Stomach smooth muscle (tissue), 2 donors: ENCODE measurements around the gene CDK6.

Experiments
- H3K27ac ChIP-seq: one replicate; pipeline ENCODE4 v1.7.0; 2013; ENCODE audit warnings: mild to moderate bottlenecking, low read length, inconsistent platforms
- H3K27me3 ChIP-seq, 2 donors: one replicate each; pipeline ENCODE4 v1.7.0; 2013; ENCODE audit warnings: low read length in 2 of 2; ENCODE audit not compliant: insufficient read depth in 2 of 2, control insufficient read depth in 1 of 2
- H3K36me3 ChIP-seq, 2 donors: one replicate each; pipeline ENCODE4 v1.7.0; 2013; ENCODE audit warnings: low read length in 2 of 2; ENCODE audit not compliant: control insufficient read depth in 2 of 2, insufficient read depth in 2 of 2
- H3K4me1 ChIP-seq: one replicate; pipeline ENCODE4 v1.7.0; 2013; ENCODE audit warnings: low read length; ENCODE audit not compliant: control insufficient read depth, insufficient read depth
- H3K4me3 ChIP-seq, 2 donors: one replicate each; pipeline ENCODE4 v1.7.0; 2013; ENCODE audit warnings: low read length in 2 of 2
- H3K9ac ChIP-seq, 2 donors: one replicate each; pipeline ENCODE4 v1.7.0; 2013; ENCODE audit warnings: low read length in 2 of 2, mild to moderate bottlenecking in 1 of 2
- H3K9me3 ChIP-seq, 2 donors: one replicate each; pipeline ENCODE4 v1.7.0; 2013; ENCODE audit warnings: low read length in 2 of 2; ENCODE audit not compliant: control insufficient read depth in 2 of 2
- donor health status: healthy.
- donor health status: Pancreatic carcinoma.

The CDK6 gene

DNA sequence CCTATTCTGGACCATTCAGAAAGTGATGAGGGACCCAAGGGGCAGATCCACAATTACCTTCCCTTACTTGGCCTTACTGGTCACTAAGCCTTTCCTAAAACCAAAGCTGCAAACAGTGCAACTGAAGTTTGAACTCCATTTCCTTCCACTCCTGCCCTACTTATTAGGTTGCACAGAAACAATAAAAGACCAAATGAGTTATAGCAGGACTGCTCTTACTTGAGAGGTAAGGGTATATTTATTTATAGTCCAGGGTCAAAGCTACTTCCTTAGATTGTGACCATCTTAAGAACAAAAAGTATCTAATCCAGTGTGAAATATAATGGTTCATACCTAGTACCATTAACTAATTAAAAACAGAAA, 27.0 kb downstream of the CDK6 start:
- Histone ChIP-seq H3K36me3 (no peaks in the 10 kb centered on the region), H3K27me3 (no peaks in the 10 kb centered on the region), H3K9ac (no peak overlapping the region), H3K4me3 (peak overlapping the region in 1 of 2 donors; percentile 36), H3K9me3 (no peaks in the 10 kb centered on the region), H3K27ac (peak overlapping the region; percentile 4), H3K4me1 (no peaks in the 10 kb centered on the region)

DNA sequence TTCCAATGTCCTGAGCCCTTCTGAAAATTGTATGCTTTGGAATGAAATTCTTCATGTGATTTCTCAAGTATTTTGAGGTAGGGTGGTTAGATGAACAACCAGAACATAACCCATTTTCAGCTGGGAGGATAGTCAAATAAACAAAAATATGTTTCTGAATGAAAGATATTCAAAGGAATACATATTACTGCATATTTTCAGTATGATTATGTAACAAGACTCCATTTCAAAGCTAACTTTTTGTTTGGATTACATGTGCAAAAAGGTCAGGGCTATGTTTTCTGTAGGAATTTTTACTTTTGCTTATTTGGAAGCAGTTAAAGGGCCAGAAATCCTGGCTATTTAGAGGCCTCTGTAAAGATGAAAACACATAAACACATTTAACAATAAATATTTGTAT, 27.7 kb downstream of the CDK6 start:
- no peak overlapping the region for H3K4me3 ChIP-seq
- no peaks in the 10 kb centered on the region for H3K27me3 ChIP-seq
- no peak overlapping the region for H3K27ac ChIP-seq
- H3K4me1 ChIP-seq, result no peaks in the 10 kb centered on the region
- no peaks in the 10 kb centered on the region for H3K36me3 ChIP-seq
- H3K9me3 ChIP-seq, result no peaks in the 10 kb centered on the region
- H3K9ac ChIP-seq, result no peak overlapping the region

GRCh38 chr7:92808006-92808405, 28.4 kb downstream of the CDK6 start:
- Histone ChIP-seq H3K27me3 (no peaks in the 10 kb centered on the region), H3K27ac (no peak overlapping the region), H3K4me3 (no peak overlapping the region), H3K9ac (no peak overlapping the region), H3K4me1 (no peaks in the 10 kb centered on the region), H3K36me3 (no peaks in the 10 kb centered on the region), H3K9me3 (no peaks in the 10 kb centered on the region)

- Histone ChIP-seq H3K27me3 (no peaks in the 10 kb centered on the region), H3K36me3 (no peaks in the 10 kb centered on the region), H3K9ac (no peak overlapping the region), H3K27ac (no peak overlapping the region), H3K4me3 (no peak overlapping the region), H3K9me3 (no peaks in the 10 kb centered on the region), H3K4me1 (no peaks in the 10 kb centered on the region)
Observed at GRCh38 chr7:92806496-92806895, 29.9 kb downstream of the CDK6 start.

DNA sequence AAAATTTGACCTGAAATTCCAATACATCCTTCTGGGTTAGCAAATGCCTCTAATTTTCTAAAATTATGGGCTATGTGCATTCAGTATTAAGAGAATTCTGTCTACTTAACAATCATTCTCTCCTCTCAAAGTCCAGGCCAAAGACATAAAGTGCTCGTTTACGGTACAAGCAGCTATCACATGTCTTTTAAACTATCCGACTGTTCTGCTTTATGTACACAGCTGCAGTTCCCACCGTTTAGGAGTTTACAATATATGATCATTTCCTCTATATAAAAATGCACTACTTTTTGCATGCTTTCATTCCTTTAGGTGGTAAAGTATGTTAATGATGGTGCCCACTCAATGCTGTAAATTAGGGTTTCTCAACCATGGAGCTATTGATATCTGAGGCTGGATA, 34.0 kb downstream of the CDK6 start:
- H3K4me1 ChIP-seq, result peaks cover 4% of the 10 kb centered on the region
- no peaks in the 10 kb centered on the region for H3K36me3 ChIP-seq
- no peaks in the 10 kb centered on the region for H3K9me3 ChIP-seq
- no peak overlapping the region for H3K27ac ChIP-seq
- H3K9ac ChIP-seq, result no peak overlapping the region
- H3K27me3 ChIP-seq, result no peaks in the 10 kb centered on the region
- H3K4me3 ChIP-seq, result no peak overlapping the region

GRCh38 chr7:92799446-92800211, 36.7 kb downstream of the CDK6 start:
- Histone ChIP-seq H3K36me3 (no peaks in the 10 kb centered on the region), H3K27ac (no peak overlapping the region), H3K27me3 (no peaks in the 10 kb centered on the region), H3K4me1 (peaks cover 8% of the 10 kb centered on the region), H3K9me3 (no peaks in the 10 kb centered on the region), H3K4me3 (no peak overlapping the region), H3K9ac (no peak overlapping the region)

DNA sequence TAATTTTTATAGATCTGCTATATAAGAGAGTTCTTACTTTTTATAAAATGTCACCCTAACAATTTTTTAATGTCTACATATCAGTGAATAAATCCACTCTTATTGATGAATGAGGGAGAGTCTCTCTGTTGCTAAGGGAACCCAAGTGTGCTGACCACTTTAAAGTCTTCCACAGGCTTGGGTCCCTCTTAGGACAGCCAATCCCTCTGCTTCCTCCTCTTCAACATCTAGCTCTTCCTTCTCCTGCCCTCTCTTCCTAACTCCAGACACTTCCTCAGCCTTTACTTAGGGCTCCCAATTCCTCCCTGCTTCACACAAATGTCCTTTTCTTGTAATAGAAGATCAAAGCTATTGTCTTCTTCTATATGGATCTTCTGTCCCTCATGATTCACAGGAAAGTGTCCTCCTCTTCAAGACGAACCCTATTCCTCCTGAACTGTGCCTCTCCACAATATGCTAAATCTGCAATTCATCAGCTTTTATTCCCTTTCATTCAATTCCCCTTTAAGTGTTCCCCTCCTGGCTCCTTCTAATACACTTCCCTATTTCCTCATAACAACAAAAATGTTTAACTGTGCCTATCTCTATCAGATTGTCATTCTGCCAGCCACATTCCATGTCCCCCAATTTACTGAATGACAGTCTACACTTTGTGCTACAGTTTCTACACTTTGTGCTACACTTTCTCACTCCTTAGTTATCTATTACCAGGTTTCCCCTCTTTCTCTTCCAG, 37.7 kb downstream of the CDK6 start:
- no peak overlapping the region for H3K4me3 ChIP-seq
- no peaks in the 10 kb centered on the region for H3K9me3 ChIP-seq
- no peaks in the 10 kb centered on the region for H3K36me3 ChIP-seq
- H3K4me1 ChIP-seq, result peaks cover 8% of the 10 kb centered on the region
- H3K27me3 ChIP-seq, result no peaks in the 10 kb centered on the region
- H3K27ac ChIP-seq, result no peak overlapping the region
- H3K9ac ChIP-seq, result no peak overlapping the region

- no peak overlapping the region for H3K27ac ChIP-seq
- no peak overlapping the region for H3K9ac ChIP-seq
- no peaks in the 10 kb centered on the region for H3K9me3 ChIP-seq
- no peaks in the 10 kb centered on the region for H3K36me3 ChIP-seq
- H3K4me3 ChIP-seq, result no peak overlapping the region
- H3K27me3 ChIP-seq, result no peaks in the 10 kb centered on the region
- H3K4me1 ChIP-seq, result peaks cover 8% of the 10 kb centered on the region
Observed at GRCh38 chr7:92797693-92798092, 38.7 kb downstream of the CDK6 start.

- Histone ChIP-seq H3K27me3 (no peaks in the 10 kb centered on the region), H3K4me3 (no peak overlapping the region), H3K9me3 (no peaks in the 10 kb centered on the region), H3K9ac (no peak overlapping the region), H3K27ac (no peak overlapping the region), H3K4me1 (peaks cover 8% of the 10 kb centered on the region), H3K36me3 (no peaks in the 10 kb centered on the region)
Observed at GRCh38 chr7:92797284-92797683, 39.1 kb downstream of the CDK6 start.

GRCh38 chr7:92794831-92795230, 41.5 kb downstream of the CDK6 start:
- Histone ChIP-seq H3K9me3 (no peaks in the 10 kb centered on the region), H3K27ac (no peak overlapping the region), H3K4me3 (no peak overlapping the region), H3K9ac (no peak overlapping the region), H3K27me3 (no peaks in the 10 kb centered on the region), H3K36me3 (no peaks in the 10 kb centered on the region), H3K4me1 (peaks cover 11% of the 10 kb centered on the region)

GRCh38 chr7:92794391-92794790, 42.0 kb downstream of the CDK6 start:
- no peaks in the 10 kb centered on the region for H3K36me3 ChIP-seq
- no peaks in the 10 kb centered on the region for H3K9me3 ChIP-seq
- no peak overlapping the region for H3K4me3 ChIP-seq
- no peak overlapping the region for H3K9ac ChIP-seq
- H3K27ac ChIP-seq, result no peak overlapping the region
- peaks cover 11% of the 10 kb centered on the region for H3K4me1 ChIP-seq
- H3K27me3 ChIP-seq, result no peaks in the 10 kb centered on the region
